ENCODE data around the gene FCHSD2. TPM values are rescaled to one million over a fixed set of nuclear protein-coding genes. Genes with fewer than 3 reads are reported as not detected.
"Not testable (repeated sequence)": the region's sequence is repeated elsewhere in the genome, so short reads cannot be mapped to it uniquely, and the experiment has no call there.

Gene FCHSD2
- polyA plus RNA-seq, 1 donor, result 48.4 TPM

DNA sequence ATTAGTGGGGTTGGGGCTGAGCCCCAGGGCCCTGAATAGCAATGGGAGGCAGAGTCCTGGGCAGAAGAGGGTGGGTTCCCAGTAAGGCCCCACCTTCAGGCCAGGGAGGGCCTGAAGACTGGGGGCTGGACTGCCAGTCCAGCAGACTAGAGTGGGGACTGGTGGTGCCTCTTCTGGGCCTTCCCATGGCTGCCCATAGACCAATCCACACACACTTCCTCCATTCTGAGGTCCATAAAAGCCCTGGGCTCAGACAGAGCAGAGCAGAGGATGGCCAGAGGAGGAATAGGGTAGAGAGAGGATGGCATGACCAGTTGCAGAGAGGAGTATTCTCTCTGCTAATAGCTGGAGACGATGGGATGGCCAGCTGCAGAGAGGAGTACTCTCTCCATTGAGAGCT is 216.0 kb downstream of the FCHSD2 start:
- no peak for DNase-seq

DNA sequence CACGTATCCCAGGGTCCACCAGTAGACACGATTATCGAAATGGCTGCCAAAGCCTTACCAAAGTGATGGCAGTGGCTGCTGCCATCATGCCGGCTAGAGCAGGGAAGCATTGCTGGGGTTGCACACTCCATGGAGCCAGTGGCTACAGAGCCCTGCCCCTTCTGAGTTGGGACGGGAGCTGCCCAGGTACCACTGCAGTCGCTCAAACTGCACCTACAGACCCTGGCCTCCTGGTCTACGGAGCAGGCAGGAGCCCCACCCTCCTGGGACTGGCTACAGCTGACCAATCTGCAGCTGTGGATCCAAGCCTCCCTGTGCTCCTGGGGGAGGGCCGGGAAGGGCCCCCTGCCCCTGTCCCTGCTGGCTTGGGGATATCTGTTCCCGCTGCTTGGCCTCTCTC is 216.5 kb downstream of the FCHSD2 start:
- no peak for DNase-seq

DNA sequence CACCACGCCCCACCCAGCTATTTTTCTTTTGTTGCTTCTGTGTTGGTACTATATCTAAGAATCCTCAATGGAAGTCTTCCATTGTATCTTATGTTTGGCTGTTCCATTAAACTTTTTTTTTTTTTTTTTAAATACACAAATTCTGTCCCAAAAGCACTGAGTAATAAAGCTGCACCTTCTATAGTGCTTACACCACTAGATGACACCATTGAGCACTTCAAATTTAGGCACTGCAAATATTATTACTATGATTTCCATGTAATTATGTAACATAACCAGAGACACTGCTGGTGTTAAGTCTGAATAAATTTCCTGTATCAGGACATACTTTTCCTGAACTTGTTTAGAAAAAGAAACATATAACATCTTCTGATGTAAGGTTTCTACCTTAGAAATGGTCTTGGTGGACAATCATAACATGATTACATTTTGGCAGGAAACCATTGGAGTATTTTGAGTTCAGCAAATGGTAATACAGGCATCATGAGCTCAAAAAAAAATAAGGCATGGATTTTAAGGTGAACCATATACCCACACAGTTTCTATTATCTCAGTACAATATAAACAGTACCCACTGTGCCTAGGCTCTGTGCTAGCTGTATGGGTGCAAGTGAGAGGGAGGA is 217.4 kb downstream of the FCHSD2 start:
- DNase-seq, result no peak

DNA sequence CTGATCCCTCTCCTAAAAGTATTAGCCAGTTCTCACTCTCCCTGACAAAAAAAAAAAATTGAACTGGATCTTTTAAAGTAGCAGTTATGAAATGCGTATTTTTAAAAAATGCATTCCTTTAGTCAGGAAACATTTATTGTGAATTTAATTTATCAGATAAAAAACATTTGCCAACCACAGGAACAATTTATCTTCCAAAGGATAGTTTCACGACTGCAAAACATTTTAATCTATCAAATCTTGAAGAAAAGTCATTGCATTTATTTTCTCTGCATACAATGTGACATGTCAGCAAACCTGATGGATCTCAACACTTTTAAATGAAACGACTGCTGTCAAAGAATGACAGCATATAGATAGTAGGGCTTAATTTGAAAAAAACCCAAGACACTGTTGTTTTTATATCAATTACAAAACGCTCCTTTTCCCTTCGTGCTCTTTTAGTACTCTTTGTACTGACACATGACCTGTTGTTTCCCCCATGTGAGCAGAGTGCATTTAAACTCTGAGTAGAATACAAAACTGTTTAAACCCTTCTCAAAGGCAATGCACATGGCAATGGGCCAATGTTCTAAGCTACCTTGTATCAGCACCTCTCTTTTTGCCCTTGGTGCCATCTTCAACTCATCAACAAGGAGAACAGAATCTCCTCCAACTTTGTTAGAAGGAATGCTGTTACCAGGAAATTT is 220.9 kb downstream of the FCHSD2 start:
- no peak for DNase-seq

DNA sequence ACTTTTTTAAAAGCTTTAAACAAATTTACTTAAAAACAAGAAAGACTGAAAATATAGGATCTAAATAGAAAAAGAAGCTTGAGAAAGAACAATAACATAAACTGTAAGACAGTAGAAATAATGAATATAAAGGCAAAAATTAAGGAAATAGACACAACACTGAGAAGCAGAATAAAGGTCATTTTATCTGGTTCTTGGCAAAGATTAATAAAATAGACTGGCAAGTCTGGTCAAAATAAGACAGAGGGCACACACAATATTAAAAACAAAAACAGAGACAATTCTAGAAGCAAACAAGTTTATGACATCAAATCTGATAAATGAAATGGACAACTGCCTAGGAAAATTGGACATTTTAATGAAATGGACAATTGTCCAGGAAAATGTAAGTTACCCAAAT is 222.1 kb downstream of the FCHSD2 start:
- no peak for DNase-seq

DNA sequence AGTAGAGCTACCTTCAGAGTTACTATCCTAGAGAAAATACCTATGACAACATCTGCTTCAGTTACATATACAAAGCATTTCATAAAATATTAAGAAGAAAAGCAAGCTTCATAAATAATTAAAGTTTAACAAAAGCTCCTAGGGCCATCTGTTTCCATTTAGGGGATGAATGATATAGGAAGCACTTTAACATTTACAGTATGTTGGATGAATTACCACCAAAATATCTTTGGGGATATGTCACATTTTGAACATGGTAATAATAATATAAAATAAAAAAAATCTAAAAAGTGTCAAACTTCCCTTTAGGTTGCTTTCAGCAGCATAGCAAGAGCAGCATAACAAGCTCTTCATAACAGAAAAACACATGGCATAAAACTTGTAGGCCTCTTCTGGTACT is 223.3 kb downstream of the FCHSD2 start:
- no peak for DNase-seq

DNA sequence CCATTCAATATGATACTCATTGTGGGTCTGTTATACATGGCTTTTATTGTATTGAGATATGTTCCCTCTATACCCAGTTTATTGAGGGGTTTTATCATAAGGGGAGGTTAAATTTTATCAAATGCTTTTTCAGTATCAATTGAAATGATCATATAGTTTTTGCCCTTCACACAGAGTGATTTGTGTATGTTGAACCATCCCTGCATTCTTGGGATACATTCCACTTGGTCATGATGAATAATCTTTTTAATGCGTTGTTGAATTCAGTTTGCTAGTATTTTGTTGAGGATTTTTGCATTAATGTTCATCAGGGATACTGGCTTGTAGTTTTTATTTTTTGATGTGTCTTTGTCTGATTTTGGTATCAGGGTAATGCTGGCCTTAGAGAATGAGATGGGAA is 229.9 kb downstream of the FCHSD2 start:
- no peak for DNase-seq

DNA sequence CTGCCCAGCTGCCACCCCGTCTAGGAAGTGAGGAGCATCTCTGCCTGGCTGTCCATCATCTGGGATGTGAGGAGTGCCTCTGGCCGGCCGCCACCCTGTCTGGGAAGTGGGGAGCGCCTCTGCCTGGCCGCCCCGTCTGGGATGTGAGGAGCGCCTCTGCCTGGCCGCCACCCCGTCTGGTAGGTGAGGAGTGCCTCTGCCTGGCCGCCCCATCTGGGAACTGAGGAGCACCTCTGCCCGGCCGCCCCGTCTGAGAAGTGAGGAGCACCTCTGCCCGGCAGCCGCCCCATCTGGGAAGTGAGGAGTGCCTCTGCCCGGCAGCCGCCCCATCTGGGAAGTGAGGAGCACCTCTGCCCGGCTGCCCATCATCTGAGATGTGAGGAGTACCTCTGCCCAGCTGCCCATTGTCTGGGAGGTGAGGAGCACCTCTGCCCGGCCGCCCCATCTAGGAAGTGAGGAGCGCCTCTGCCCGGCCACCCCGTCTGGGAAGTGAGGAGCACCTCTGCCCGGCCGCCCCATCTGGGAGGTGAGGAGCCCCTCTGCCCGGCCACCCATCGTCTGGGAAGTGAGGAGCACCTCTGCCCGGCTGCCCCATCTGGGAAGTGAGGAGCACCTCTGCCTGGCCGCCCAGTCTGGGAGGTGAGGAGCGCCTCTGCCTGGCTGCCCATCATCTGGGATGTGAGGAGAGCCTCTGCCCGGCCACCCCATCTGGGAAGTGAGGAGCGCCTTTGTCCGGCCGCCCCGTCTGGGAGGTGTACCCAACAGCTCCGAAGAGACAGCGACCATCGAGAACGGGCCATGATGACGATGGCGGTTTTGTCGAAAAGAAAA is 232.3 kb downstream of the FCHSD2 start:
- DNase-seq, result not testable (repeated sequence)

DNA sequence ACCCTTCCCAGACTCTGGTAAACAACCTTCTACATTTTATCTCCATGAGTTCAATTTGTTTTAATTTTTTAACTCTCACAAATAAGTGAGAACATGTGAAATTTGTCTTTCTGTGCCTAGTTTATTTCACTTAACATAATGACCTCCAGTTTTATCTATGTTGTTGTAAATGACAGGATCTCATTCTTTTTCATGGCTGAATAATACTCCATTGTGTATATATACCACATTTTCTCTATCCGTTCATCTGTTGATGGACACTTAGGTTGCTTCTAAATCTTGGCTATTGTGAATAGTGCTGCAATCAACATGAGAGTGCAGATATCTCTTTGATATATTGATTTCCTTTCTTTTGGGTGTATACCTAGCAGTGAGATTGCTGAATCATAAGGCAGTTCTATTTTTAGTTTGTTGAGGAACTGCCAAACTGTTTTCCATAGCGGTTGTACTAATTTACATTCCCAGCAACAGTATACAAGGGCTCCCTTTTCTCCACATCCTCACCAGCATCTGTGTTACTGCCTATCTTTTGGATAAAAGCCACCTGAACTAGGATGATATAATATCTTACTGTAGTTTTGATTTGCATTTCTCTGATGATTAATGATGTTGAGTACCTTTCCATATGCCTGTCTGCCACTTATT is 234.0 kb downstream of the FCHSD2 start:
- DNase-seq, result no peak

DNA sequence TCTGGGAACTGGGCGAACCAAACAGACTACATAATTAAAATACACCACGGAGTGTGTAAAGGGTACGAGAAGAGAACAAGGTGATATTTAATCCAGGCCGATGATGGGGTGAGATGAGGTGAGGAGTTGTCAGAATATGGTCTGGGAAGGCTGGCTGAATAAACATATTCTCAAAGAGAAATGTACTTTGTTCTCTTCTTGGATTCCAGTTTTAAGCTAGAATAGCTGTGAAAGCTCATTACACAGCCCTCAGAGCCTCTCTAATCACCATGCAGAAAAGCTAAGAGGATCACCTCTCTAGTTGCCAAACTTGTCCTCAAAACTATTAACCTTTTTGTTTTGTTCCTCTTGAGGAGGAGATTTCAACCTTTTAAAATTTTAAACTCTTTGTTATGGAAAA is 238.1 kb downstream of the FCHSD2 start:
- no peak for DNase-seq

DNA sequence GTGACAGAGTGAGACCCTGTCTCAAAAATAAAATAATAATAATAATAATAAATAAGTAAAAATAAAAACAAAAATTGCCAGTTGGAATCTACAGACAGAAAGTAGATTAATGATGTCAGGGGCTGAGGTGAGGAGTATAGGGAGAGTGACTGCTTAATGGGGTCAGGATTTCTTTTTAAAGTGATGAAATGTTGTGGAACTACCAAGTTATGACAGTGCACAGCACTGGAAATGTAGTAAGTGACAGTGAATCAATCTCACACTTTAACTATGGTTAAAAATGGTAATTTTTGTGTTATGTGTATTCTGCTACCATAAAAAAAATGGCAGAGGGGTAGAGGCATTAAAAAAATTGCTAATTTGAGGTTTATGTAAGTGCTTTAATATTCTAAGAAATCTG is 240.7 kb downstream of the FCHSD2 start:
- DNase-seq, result no peak

DNA sequence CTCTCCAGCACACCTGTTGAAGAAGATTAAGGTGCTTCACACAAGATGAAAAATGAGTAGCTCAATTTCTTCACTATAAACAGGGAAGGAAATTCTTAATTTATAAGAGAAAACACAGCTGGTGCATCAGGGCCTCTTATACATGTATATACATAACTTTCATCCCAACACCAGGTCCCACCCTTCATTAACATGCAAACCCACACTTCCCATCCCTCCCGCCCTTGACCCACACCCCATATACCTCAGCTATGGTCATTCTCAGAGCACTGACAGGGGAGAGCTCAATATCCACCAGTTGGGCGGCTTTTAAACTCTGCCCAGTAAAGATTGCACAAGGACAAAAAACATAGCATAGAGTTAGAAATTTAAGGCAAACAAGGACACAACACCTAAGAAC is 242.1 kb downstream of the FCHSD2 start:
- no peak for DNase-seq

DNA sequence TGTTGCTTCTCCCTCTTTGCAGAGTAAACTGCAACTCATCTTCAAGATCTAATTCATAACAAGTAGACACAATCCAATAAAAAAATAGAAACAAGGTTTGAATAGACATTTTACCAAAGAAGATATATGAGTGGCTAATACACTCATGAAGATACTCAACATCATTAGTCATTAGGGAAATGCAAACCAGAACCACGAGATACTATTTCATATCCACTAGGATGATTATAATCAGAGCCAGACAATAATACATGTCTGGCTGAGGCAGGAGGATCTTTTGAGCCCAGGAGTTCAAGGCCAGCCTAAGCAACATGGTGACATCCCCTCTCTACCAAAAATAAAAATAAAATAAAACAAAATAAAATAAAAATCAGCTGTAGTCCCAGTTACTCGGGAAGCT is 242.9 kb downstream of the FCHSD2 start:
- no peak for DNase-seq

DNA sequence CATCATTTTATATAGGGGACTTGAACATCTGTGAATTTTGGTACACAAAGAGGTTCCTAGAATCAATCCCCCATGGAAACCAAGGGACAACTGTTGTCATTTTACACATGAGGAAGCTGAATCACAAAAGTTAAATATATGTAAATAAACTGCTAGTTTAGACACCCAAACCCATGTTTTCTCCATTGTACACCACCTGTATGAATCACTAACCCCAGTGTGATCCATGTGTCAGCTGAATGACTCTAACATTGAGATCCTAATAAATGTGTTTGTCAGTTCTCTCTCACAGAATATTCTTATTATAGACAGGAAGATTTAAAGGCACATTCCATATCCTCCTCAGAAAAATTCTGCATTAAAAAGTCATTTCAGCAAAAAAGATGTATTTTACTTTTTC is 244.6 kb downstream of the FCHSD2 start:
- DNase-seq, result no peak

DNA sequence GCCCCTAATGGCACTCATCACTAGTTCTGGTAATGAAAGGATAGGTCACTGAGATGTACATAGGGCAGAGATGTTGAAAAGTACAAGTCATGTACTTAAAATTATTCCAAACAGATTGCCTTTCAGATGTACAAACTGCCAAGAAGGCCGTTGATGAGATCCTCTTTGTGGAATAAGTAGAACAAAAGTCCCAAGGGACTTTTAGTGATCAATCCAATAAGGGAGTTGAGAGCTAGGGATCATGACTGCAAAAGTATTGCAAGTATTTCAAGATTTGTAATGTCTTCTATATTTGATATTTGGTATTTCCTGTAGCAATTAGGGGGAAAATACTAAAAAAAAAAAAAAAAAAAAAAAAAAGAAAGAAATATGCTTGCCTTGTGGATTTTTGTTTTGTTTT is 245.7 kb downstream of the FCHSD2 start:
- no peak for DNase-seq

DNA sequence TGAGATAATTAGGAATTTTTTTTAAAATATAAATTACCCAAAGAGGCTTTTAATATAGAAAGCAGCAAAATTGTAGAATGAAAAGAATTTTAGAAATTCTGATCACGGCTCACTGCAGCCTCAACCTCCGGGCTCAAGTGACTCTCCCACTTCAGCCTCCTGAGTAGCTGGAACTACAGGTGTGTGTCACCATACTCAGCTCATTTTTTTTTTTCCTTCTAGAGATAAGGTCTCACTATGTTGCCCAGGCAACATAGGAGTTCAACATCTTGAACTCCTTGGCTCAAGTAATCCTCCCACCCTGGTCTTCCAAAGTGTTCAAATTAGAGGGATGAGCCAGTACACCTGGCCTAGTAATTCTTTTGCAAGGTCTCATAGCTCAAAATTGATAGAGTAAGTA is 251.2 kb downstream of the FCHSD2 start:
- no peak for DNase-seq

DNA sequence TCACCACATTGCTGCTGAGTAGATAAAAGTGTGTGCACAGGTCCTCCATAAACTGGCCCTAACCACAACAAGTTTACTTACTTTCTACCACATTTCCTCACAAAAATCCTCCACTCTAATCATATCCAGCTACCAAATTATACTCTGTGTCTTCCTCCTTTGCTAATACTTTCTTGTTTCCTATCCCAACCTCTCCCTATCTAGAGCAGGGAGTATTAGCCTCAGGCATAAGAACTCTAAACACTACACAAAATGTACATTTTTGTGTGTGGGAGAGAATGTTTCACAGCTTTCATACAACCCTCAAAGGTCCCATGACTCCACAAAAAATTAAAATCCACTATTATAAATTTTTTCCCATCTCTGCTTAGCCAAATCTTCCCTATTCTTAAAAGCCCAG is 255.5 kb downstream of the FCHSD2 start:
- no peak for DNase-seq

DNA sequence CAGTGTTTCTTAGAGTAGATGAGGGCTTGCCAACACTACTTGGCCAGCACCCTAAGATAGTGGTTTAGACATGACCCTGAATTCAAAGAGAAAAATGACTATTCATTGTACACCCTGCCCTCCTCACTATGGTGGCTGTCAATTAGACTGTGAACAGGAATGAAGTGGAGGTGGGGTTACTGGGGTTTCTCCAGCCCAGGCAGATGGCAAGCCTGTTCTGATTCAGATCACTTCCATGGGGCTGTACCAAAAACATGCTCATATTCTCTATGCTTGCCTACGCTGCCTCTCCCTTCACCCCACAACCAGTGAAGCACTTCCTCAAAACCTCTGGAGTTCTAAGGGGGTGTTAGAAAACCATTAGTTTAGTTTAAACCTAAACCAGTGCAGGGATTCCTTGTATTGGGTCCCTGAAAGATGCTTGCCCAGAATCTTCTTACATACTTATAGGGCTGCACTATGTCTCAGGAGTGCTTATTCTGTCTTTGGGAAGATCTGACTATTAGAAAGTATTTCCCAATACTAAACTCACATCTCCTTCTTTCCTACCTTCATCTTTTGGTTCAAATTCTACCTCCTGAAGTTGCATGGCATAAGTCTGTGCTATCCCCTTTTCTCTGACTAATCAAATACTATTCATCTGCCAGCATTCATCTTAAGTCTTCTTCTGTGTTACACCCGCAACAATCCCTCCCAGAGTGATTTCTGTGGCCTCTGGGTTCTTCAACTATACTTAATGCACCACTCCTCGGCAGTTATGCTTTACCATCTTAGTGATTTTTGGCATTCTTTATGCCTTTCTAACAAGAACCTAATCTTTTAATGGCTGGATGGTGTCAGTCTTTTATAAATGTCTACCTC is 256.1 kb downstream of the FCHSD2 start:
- DNase-seq, result no peak

DNA sequence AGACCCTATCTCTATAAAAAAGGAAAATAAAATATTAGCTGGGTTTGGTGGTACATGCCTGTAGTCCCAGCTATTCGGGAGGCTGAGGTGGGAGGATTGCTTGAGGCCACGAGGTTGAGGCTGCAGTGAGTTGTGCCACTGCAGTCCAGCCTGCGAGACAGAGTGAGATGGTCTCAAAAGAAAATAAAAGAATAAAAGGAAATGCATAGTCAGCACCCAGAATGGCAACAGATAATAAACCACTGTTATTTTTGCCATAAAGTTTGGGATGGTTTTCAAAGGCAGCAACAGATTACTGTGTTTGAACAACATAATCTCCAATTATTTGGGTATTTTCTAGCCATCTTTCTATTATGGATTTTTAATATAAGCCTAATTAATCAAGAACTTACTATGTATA is 266.0 kb downstream of the FCHSD2 start:
- no peak for DNase-seq

DNA sequence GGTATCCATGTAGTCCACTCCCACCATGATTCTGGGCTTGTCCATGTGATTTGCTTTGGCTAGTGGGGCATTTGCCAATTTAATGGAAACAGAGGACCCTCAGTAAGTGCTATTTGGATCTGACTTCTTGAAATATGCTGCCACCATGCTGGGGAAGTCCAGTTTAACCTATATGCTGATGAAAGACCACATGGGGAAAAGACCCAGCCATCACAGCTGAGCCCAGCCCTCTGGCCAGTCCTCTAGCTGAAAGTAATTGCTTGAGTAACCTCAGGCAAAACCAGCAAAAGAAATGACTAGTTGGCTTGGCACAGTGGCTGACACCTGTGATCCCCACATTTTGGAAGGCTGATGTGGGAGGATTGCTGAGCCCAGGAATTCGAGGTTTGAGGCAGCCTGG is 266.4 kb downstream of the FCHSD2 start:
- DNase-seq, result no peak

DNA sequence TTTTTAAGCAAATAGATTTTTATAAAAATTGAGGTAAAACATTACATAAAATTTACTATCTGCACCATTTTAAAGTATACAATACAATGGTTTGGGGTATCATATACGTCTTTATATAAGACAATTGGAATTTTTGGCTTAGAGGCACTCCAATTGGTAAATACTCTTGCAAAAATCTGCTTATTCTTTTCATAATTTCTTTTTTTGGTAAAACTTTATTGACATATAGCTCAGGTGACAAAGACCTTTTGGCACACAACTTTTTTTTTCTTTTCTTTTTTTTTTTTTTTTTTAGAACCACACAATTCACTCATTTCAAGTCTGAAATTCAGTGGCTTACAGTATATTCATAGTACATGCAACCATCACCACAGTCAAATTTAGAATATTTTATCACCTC is 270.1 kb downstream of the FCHSD2 start:
- no peak for DNase-seq

DNA sequence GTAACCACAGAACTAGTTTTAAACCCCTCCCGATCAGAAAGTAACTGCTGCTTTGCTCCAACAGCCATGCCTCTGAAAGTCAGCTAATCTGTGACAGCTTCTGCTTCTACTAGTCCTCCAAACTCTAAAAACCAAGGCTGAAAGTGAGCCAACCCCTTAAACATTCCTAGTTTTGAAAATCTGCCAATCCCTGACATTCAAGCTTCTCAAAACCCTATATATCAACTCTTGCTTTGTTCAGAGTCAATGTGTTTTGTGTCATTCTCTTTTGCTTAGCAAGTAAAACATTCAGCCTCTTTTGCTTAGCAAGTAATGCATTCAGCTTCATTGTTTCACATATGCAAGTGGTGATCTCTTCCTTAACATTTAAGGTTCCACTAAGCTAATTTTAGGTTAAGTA is 271.0 kb downstream of the FCHSD2 start:
- peak; percentile 27 for DNase-seq

Data from left kidney (tissue), 2 donors.